ENCODE measurements around the gene INSC. TPM values are rescaled to one million over a fixed set of nuclear protein-coding genes. Genes with fewer than 3 reads are reported as not detected.
A peak's percentile ranks its signal among the peaks of the same experiment; 100 is the strongest.

Gene INSC
- total RNA-seq, 4 donors from 2014 or later: 4.4 to 18.8 (median 7.8) TPM

GRCh38 chr11:15073361-15074205 lies 41.1 kb upstream of the INSC start, which contains the start of gene CALCB:
Gene CALCB (plus strand): TSS chr11:15073593. CDS start chr11:15074719, 1,126 bp downstream.
- H3K36me3 ChIP-seq: no peaks in the 10 kb centered on the region
- WGBS, 2 donors: 1 to 3% methylated on average over 35 to 39 of the region's 60 CpGs
- no peak for DNase-seq (ENCODE audit: low spot score in 2 of 2)
- H3K4me1 ChIP-seq: peaks cover 0 to 21% (median 15%) of the 10 kb centered on the region in 4 donors
- peaks cover 0 to 10% (median 0%) of the 10 kb centered on the region in 4 donors for H3K9me3 ChIP-seq
- peak within 1 kb of the TSS in 3 of 4 donors; percentile 22 to 41 (median 31) for H3K4me3 ChIP-seq
- peaks cover 0 to 35% of the 10 kb centered on the region in 2 donors for H3K27me3 ChIP-seq
- H3K27ac ChIP-seq: no peak within 1 kb of the TSS
- TF ChIP-seq, protein P1, sequence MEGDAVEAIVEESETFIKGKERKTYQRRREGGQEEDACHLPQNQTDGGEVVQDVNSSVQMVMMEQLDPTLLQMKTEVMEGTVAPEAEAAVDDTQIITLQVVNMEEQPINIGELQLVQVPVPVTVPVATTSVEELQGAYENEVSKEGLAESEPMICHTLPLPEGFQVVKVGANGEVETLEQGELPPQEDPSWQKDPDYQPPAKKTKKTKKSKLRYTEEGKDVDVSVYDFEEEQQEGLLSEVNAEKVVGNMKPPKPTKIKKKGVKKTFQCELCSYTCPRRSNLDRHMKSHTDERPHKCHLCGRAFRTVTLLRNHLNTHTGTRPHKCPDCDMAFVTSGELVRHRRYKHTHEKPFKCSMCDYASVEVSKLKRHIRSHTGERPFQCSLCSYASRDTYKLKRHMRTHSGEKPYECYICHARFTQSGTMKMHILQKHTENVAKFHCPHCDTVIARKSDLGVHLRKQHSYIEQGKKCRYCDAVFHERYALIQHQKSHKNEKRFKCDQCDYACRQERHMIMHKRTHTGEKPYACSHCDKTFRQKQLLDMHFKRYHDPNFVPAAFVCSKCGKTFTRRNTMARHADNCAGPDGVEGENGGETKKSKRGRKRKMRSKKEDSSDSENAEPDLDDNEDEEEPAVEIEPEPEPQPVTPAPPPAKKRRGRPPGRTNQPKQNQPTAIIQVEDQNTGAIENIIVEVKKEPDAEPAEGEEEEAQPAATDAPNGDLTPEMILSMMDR (IDR thresholded peaks at IDR 0.05): no peak
- TF ChIP-seq EP300 (IDR thresholded peaks at IDR 0.05) (no peak), POLR2A (IDR thresholded peaks at IDR 0.05) (no peak)

- peaks cover 0 to 35% of the 10 kb centered on the region in 2 donors for H3K27me3 ChIP-seq
- no peak overlapping the region for H3K27ac ChIP-seq
- WGBS, 2 donors: 2 to 7% methylated on average over 27 to 28 of the region's 33 CpGs
- TF ChIP-seq, protein P1 (IDR thresholded peaks at IDR 0.05): peak; percentile 47 to 54 (median 50)
- no peak for TF ChIP-seq POLR2A (IDR thresholded peaks at IDR 0.05)
- DNase-seq (ENCODE audit: low spot score in 2 of 2): peak; percentile 54 to 81
- peaks cover 0 to 21% (median 15%) of the 10 kb centered on the region in 4 donors for H3K4me1 ChIP-seq
- peaks cover 0 to 4% (median 0%) of the 10 kb centered on the region in 4 donors for H3K9me3 ChIP-seq
- H3K4me3 ChIP-seq: peak overlapping the region in 3 of 4 donors; percentile 22 to 41 (median 31)
- no peaks in the 10 kb centered on the region for H3K36me3 ChIP-seq
These were observed 40.2 kb upstream of the INSC start for GRCh38 chr11:15074206-15075161.

DNA sequence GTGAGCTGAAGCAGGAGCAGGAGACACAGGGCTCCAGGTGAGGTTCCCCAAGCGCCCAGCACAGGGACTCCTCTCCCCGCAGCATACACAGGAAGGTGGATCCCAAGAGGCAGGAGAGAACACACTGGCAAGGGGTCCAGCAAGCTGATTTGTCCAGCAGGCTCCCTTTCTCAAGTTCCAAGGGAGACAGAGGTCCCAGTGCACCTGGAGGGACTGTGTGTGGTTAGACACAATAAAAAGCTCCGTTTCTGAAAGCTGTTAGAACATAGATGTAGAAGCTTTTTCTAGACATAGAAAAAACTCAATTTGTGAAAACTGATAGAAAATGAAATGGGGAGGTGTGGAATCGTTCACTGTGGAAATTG lies 39.6 kb upstream of the INSC start:
- no peaks in the 10 kb centered on the region for H3K9me3 ChIP-seq
- no peak overlapping the region for H3K27ac ChIP-seq
- H3K27me3 ChIP-seq: peaks cover 0 to 35% of the 10 kb centered on the region in 2 donors
- no peak overlapping the region for H3K4me3 ChIP-seq
- no peaks in the 10 kb centered on the region for H3K36me3 ChIP-seq
- no peak for DNase-seq (ENCODE audit: low spot score in 2 of 2)
- peaks cover 0 to 21% (median 15%) of the 10 kb centered on the region in 4 donors for H3K4me1 ChIP-seq
- 28 to 37% methylated on average over 4 of the region's 4 CpGs for WGBS, 2 donors
- TF ChIP-seq POLR2A (IDR thresholded peaks at IDR 0.05) (no peak), EP300 (IDR thresholded peaks at IDR 0.05) (no peak)
- TF ChIP-seq, protein P1 (IDR thresholded peaks at IDR 0.05): no peak

- no peak for TF ChIP-seq EP300 (IDR thresholded peaks at IDR 0.05)
- TF ChIP-seq, protein P1 (IDR thresholded peaks at IDR 0.05): no peak
- TF ChIP-seq POLR2A (IDR thresholded peaks at IDR 0.05): no peak
- H3K9me3 ChIP-seq: peaks cover 0 to 7% (median 0%) of the 10 kb centered on the region in 4 donors
- H3K27ac ChIP-seq: no peak overlapping the region
- H3K27me3 ChIP-seq: no peaks in the 10 kb centered on the region
- no peaks in the 10 kb centered on the region for H3K4me1 ChIP-seq
- H3K4me3 ChIP-seq: no peak overlapping the region
- no peak for DNase-seq (ENCODE audit: low spot score in 2 of 2)
- H3K36me3 ChIP-seq: no peaks in the 10 kb centered on the region
These were observed 23.5 kb upstream of the INSC start for GRCh38 chr11:15091175-15091574.

Measured in tibial nerve (tissue), 4 donors.